Osteoblast (primary cell): ENCODE data around the gene CCL24. TPM values are rescaled to one million over a fixed set of nuclear protein-coding genes. Genes with fewer than 3 reads are reported as not detected.
"Not testable (repeated sequence)": the region's sequence is repeated elsewhere in the genome, so short reads cannot be mapped to it uniquely, and the experiment has no call there.

Experiments used
- DNase-seq: peaks from one replicate; pipeline ENCODE4 v3.0.0; 2011; ENCODE audit warnings: low spot score, mixed read lengths; ENCODE audit not compliant: insufficient read length; ENCODE audit errors: missing footprints
- H2AFZ ChIP-seq: 2 replicates; pipeline ENCODE4 v1.6.0; 2011; ENCODE audit warnings: mild to moderate bottlenecking, low read length
- H3K27ac ChIP-seq: 2 replicates; pipeline ENCODE4 v1.5.1; 2011; ENCODE audit warnings: mild to moderate bottlenecking, low read depth, low read length, moderate library complexity
- H3K27me3 ChIP-seq: 2 replicates; pipeline ENCODE4 v1.6.0; 2012; ENCODE audit warnings: mild to moderate bottlenecking, control low read depth, inconsistent platforms, low read length, moderate library complexity; ENCODE audit not compliant: insufficient read depth
- H3K36me3 ChIP-seq: 2 replicates; pipeline ENCODE4 v1.5.1; 2011; ENCODE audit warnings: mild to moderate bottlenecking, low read length, control low read depth, moderate library complexity; ENCODE audit not compliant: insufficient read depth
- H3K4me1 ChIP-seq: 2 replicates; pipeline ENCODE4 v1.5.1; 2011; ENCODE audit warnings: mild to moderate bottlenecking, low read length, control low read depth, moderate library complexity; ENCODE audit not compliant: insufficient read depth
- H3K4me2 ChIP-seq: 2 replicates; pipeline ENCODE4 v1.6.0; 2011; ENCODE audit warnings: mild to moderate bottlenecking, low read length; ENCODE audit not compliant: insufficient read depth
- H3K4me3 ChIP-seq: fragments of 200-600 bp; sonication (generic); 3 replicates; pipeline ENCODE4 v1.5.1; 2012; ENCODE audit warnings: mild to moderate bottlenecking, low read length, inconsistent platforms; ENCODE audit not compliant: insufficient read depth
- H3K79me2 ChIP-seq: 2 replicates; pipeline ENCODE4 v1.6.0; 2012; ENCODE audit warnings: mild to moderate bottlenecking, low read length, control low read depth, inconsistent platforms; ENCODE audit not compliant: insufficient read depth
- H3K9me3 ChIP-seq: 2 replicates; pipeline ENCODE4 v1.5.1; 2011; ENCODE audit warnings: low read depth, low read length, control low read depth
- H4K20me1 ChIP-seq: 2 replicates; pipeline ENCODE4 v1.6.0; 2012; ENCODE audit warnings: mild to moderate bottlenecking, low read length, control low read depth; ENCODE audit not compliant: insufficient read depth
- total RNA-seq: library from RNA; depleted of rRNA; stranded (reverse); fragments of >200 nt; gene quantifications from 2 replicates; pipeline ENCODE4 v1.2.3, GENCODE V29; 2012
- TF ChIP-seq, protein P1 (sequence below): IDR thresholded peaks from 2 replicates; pipeline ENCODE4 v1.5.1; 2011; ENCODE audit warnings: mild to moderate bottlenecking, low read depth, low read length, moderate library complexity; ENCODE audit errors: extremely low read depth

Gene CCL24
- total RNA-seq, 1 donor, result not detected

DNA sequence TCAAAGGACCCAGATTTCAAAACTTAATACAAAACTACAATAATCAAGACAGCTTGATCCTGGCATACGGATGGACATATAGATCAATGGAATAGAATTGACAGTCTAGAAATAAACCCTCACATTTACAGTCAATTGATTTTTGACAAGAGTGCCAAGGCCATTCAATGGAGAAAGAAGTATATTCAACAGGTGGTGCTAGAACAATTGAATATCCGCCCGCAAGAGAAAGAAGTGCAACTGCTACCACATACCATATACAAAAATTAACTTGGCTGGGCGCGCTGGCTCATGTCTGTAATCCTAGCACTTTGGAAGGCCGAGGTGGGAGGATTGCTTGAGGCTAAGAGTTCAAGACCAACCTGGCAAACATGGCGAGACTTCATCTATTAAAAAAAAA lies 23.2 kb upstream of the CCL24 start:
- TF ChIP-seq, protein P1, sequence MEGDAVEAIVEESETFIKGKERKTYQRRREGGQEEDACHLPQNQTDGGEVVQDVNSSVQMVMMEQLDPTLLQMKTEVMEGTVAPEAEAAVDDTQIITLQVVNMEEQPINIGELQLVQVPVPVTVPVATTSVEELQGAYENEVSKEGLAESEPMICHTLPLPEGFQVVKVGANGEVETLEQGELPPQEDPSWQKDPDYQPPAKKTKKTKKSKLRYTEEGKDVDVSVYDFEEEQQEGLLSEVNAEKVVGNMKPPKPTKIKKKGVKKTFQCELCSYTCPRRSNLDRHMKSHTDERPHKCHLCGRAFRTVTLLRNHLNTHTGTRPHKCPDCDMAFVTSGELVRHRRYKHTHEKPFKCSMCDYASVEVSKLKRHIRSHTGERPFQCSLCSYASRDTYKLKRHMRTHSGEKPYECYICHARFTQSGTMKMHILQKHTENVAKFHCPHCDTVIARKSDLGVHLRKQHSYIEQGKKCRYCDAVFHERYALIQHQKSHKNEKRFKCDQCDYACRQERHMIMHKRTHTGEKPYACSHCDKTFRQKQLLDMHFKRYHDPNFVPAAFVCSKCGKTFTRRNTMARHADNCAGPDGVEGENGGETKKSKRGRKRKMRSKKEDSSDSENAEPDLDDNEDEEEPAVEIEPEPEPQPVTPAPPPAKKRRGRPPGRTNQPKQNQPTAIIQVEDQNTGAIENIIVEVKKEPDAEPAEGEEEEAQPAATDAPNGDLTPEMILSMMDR, result no peak
- H3K27me3 ChIP-seq, result no peaks in the 10 kb centered on the region
- H3K36me3 ChIP-seq, result no peaks in the 10 kb centered on the region
- no peaks in the 10 kb centered on the region for H3K9me3 ChIP-seq
- no peaks in the 10 kb centered on the region for H4K20me1 ChIP-seq
- no peak overlapping the region for H2AFZ ChIP-seq
- H3K27ac ChIP-seq, result no peak overlapping the region
- H3K4me1 ChIP-seq, result no peaks in the 10 kb centered on the region
- H3K4me2 ChIP-seq, result no peak overlapping the region
- H3K4me3 ChIP-seq, result no peak overlapping the region
- no peaks in the 10 kb centered on the region for H3K79me2 ChIP-seq
- no peak for DNase-seq

DNA sequence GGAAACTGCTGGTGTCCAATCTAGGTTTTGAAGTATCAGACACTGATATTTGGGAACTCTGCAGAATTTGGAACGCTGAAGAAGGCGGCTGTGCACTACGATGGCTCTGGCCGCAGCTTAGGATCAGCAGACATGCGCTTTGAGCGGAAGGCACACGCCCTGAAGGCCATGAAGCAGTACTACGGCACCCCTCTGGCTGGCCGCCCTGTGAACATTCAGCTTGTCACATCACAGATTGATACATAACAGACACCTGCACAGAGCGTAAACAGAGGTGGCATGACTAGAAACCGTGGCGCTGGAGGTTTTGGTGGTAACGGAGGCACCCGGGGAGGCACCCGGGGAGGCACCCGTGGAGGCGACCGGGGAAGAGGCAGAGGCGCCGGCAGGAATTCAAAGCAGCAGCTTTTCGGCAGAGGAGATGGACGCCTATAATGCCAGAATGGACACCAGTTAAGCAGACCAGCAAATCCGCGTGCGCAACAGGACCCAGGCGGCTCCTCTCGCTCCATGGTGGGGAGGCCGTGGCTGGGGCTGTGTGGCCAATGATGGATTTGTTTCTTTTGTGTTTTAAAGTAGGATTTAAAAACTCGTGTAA lies 22.2 kb upstream of the CCL24 start:
- no peaks in the 10 kb centered on the region for H3K9me3 ChIP-seq
- H3K4me3 ChIP-seq, result no peak overlapping the region
- no peak overlapping the region for H2AFZ ChIP-seq
- H3K27me3 ChIP-seq, result no peaks in the 10 kb centered on the region
- TF ChIP-seq, protein P1, result no peak
- no peak for DNase-seq
- no peaks in the 10 kb centered on the region for H4K20me1 ChIP-seq
- no peaks in the 10 kb centered on the region for H3K36me3 ChIP-seq
- H3K4me2 ChIP-seq, result no peak overlapping the region
- no peaks in the 10 kb centered on the region for H3K4me1 ChIP-seq
- H3K79me2 ChIP-seq, result no peaks in the 10 kb centered on the region
- H3K27ac ChIP-seq, result no peak overlapping the region

DNA sequence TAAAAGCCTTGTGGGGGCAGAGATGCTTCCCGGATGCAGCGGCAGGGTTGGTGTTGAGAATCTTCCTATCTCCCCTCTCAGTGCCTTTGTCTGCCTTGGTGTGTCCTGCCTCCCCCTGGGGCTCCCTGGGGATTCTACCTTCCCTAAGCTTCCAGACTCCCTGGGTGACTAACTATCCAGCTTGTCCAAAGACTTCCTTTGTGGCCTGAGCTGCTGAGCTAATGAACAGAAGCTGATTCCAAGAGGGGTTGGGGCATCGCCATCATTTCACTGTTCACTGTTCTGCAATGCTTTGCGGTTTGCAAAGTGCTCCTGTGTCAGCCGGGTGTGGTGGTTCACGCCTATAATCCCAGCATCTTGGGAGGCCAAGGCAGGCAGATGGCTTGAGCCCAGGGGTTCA lies 20.1 kb upstream of the CCL24 start:
- not testable (repeated sequence) for H3K79me2 ChIP-seq, H3K4me3 ChIP-seq, H3K4me2 ChIP-seq, H3K27ac ChIP-seq, H3K36me3 ChIP-seq, H2AFZ ChIP-seq, H3K4me1 ChIP-seq, H3K27me3 ChIP-seq, H3K9me3 ChIP-seq, DNase-seq, H4K20me1 ChIP-seq

DNA sequence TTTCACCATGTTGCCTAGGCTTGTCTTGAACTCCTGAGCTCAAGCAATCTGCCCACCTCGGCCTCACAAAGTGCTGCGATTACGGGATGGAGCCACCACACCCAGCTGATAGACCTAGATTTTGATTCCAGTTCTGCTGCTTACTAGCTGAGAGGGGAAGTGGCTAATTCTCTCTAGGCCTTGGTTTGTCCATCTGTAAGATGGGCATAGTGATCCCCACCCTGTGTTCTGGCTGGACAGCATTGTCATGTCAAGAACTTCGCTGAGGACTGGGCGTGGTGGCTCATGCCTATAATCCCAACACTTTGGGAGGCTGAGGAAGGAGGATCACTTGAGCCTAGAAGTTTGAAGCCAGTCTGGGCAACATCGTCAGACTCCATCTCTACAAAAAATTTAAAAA lies 17.4 kb upstream of the CCL24 start:
- Histone ChIP-seq H3K4me3 (no peak overlapping the region), H3K4me1 (peaks cover 2% of the 10 kb centered on the region), H3K27me3 (peaks cover 3% of the 10 kb centered on the region), H3K4me2 (no peak overlapping the region), H3K36me3 (no peaks in the 10 kb centered on the region), H2AFZ (no peak overlapping the region), H3K79me2 (no peaks in the 10 kb centered on the region), H3K27ac (no peak overlapping the region), H4K20me1 (no peaks in the 10 kb centered on the region), H3K9me3 (no peaks in the 10 kb centered on the region)
- DNase-seq, result no peak
- TF ChIP-seq, protein P1, result no peak

DNA sequence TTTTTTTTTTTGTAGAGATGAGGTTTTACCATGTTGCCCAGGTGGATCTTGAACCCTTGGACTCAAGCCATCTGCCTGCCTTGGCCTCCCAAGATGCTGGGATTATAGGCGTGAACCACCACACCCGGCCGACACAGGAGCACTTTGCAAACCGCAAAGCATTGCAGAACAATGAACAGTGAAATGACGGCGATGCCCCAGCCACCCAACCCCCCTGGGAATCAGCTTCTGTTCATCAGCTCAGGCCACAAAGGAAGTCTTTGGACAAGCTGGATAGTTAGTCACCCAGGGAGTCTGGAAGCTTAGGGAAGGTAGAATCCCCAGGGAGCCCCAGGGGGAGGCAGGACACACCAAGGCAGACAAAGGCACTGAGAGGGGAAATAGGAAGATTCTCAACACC lies 16.1 kb upstream of the CCL24 start:
- not testable (repeated sequence) for H4K20me1 ChIP-seq, H3K27ac ChIP-seq, H2AFZ ChIP-seq, H3K4me1 ChIP-seq, H3K27me3 ChIP-seq, H3K9me3 ChIP-seq, H3K36me3 ChIP-seq, H3K4me3 ChIP-seq, H3K4me2 ChIP-seq, H3K79me2 ChIP-seq, DNase-seq
